Mucosa of rectum (tissue), 2 donors: ENCODE measurements around the gene DUSP1.
"Not testable (repeated sequence)": the region's sequence is repeated elsewhere in the genome, so short reads cannot be mapped to it uniquely, and the experiment has no call there.

ENCODE experiments used
- H3K27ac ChIP-seq, 2 donors: one replicate each; pipeline ENCODE4 v1.7.0; 2013; ENCODE audit warnings: inconsistent platforms in 2 of 2, low read depth in 2 of 2, low read length in 2 of 2
- H3K27me3 ChIP-seq, 2 donors: one replicate each; pipeline ENCODE4 v1.7.0; 2013; ENCODE audit warnings: low read length in 2 of 2; ENCODE audit not compliant: control insufficient read depth in 2 of 2, insufficient read depth in 2 of 2
- H3K36me3 ChIP-seq, 2 donors: one replicate each; pipeline ENCODE4 v1.7.0; 2013; ENCODE audit warnings: low read length in 2 of 2; ENCODE audit not compliant: control insufficient read depth in 2 of 2, insufficient read depth in 2 of 2
- H3K4me1 ChIP-seq, 2 donors: one replicate each; pipeline ENCODE4 v1.7.0; 2013; ENCODE audit warnings: low read length in 2 of 2, mild to moderate bottlenecking in 1 of 2; ENCODE audit not compliant: control insufficient read depth in 2 of 2, insufficient read depth in 2 of 2
- H3K4me3 ChIP-seq, 2 donors: one replicate each; pipeline ENCODE4 v1.7.0; 2013; ENCODE audit warnings: low read length in 2 of 2
- H3K9ac ChIP-seq, 2 donors: one replicate each; pipeline ENCODE4 v1.7.0; 2013; ENCODE audit warnings: low read length in 2 of 2, low read depth in 1 of 2, mild to moderate bottlenecking in 1 of 2
- H3K9me3 ChIP-seq, 2 donors: one replicate each; pipeline ENCODE4 v1.7.0; 2013; ENCODE audit warnings: low read length in 2 of 2; ENCODE audit not compliant: control insufficient read depth in 2 of 2
- donor health status: healthy.
- donor health status: Normal muscosa, but diverticular disease.

DUSP1 gene

GRCh38 chr5:172789687-172790495 lies 18.9 kb upstream of the DUSP1 start:
- peak overlapping the region; percentile 55 to 67 for H3K9ac ChIP-seq
- H3K9me3 ChIP-seq, result no peaks in the 10 kb centered on the region
- H3K4me3 ChIP-seq, result no peak overlapping the region
- H3K36me3 ChIP-seq, result no peaks in the 10 kb centered on the region
- no peaks in the 10 kb centered on the region for H3K27me3 ChIP-seq
- peak overlapping the region; percentile 85 to 92 for H3K27ac ChIP-seq
- peaks cover 14 to 25% of the 10 kb centered on the region in 2 donors for H3K4me1 ChIP-seq

DNA sequence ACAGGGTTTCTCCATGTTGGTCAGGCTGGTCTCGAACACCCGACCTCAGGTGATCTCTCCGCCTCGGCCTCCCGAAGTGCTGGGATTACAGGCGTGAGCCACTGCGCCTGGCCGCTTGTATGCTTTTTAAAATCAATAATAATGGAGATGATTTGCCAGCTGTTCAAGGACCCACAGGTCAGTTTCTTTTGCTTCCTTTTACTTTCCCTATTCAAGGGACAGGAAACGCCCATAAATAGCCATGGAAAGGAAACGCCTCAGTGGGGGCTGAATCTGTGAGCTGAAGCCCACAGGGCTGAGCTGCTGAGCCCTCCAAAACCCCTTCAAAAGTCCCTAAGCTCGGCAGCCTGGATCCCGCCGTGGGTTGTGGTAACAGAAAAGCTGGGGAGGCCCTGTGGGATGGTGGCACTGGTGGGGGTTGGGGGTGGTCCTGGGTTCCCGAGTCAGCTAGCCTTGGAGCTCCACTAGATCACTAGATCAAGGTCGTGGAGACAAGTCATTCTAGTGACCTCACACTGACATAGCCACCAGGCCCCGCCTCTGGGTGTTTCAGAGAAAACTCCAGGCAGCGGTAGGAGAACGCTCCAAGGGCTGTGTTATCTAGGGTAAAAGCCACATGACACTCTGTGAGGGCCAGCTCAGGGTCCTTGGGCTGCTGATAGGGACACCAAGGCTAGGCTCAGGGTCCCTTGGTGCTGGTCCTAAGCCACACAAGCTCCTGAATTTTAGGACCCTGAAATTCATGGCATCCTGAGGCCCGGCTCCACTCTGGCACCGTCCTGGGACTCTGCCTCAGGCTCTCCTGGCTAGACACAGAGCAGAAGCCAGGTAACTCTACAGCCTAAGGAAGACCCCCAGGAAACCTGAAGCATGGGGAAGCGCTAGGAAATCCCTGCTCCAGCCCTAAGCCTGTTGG lies 18.0 kb upstream of the DUSP1 start:
- H3K4me3 ChIP-seq, result peak overlapping the region in 1 of 2 donors; percentile 30
- no peaks in the 10 kb centered on the region for H3K27me3 ChIP-seq
- H3K4me1 ChIP-seq, result peaks cover 14 to 22% of the 10 kb centered on the region in 2 donors
- H3K27ac ChIP-seq, result peak overlapping the region; percentile 85 to 92
- no peaks in the 10 kb centered on the region for H3K36me3 ChIP-seq
- no peaks in the 10 kb centered on the region for H3K9me3 ChIP-seq
- peak overlapping the region; percentile 55 to 67 for H3K9ac ChIP-seq

GRCh38 chr5:172787538-172787937 lies 16.5 kb upstream of the DUSP1 start:
- H3K4me1 ChIP-seq, result peaks cover 14 to 22% of the 10 kb centered on the region in 2 donors
- H3K9ac ChIP-seq, H3K36me3 ChIP-seq, H3K27me3 ChIP-seq, H3K9me3 ChIP-seq, H3K27ac ChIP-seq, H3K4me3 ChIP-seq: not testable (repeated sequence)

DNA sequence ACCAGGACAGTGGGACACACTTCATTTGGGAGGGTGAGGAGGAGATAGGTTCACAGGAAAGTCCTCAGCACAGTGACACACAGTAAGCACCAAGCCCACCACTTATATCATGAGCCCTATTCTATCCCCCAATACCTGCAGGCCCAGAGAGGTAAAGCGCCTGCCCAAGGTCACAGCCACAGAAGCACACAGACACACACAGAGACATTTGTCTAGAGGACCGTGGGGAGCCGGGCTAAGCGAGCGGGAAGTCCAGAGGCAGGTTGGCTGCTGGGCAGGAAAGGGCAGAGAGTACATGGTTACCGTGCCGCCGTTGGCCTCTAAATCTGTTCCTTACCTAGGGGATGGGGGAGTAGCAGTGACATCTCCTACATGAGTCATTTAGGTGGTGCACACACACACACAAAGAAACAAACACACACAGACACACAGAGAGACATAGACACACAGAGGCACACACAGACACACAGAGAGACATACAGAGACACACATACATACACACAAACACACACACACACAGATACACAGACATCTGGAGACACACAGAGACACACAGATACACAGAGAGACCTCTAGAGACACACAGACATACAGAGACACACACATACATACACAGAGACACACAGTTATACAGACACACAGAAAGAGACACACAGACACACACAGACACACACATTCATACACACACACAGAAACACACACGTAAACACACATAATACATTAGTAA lies 15.9 kb upstream of the DUSP1 start:
- Histone ChIP-seq H3K36me3 (no peaks in the 10 kb centered on the region), H3K9me3 (no peaks in the 10 kb centered on the region), H3K4me1 (peaks cover 14 to 27% of the 10 kb centered on the region in 2 donors), H3K27me3 (no peaks in the 10 kb centered on the region), H3K4me3 (no peak overlapping the region), H3K27ac (no peak overlapping the region), H3K9ac (no peak overlapping the region)

DNA sequence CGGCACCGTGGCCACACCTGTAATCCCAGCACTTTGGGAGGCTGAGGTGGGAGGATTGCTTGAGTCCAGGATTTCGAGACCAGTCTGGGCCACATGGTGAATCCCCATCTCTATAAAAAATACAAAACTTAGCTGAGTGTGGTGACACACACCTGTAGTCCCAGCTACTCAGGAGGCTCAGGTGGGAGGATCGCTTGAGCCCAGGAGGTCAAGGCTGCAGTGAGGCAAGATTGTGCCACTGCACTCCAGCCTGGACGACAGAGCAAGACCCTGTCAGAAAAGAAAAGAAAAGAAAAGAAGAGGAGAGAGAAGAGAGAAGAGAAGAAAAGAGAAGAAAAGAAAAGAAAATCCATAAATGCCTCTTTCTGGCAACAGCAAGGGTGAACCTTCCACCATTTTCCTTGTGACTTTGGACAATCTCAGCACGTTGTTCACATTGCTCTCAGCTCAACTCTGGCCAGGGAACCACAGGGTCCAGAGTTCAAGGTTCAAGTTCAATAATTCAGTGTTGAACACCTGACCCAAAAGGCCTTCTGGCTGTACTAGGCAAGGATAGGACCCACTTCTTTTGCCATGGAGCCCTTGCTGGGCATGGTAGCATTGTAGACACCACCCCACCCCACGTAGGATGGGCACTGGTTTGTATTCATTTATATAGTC lies 14.6 kb upstream of the DUSP1 start:
- H3K9me3 ChIP-seq, result no peaks in the 10 kb centered on the region
- peaks cover 14 to 31% of the 10 kb centered on the region in 2 donors for H3K4me1 ChIP-seq
- no peaks in the 10 kb centered on the region for H3K27me3 ChIP-seq
- H3K36me3 ChIP-seq, result no peaks in the 10 kb centered on the region
- H3K4me3 ChIP-seq, result no peak overlapping the region
- H3K27ac ChIP-seq, result no peak overlapping the region
- no peak overlapping the region for H3K9ac ChIP-seq

GRCh38 chr5:172784162-172784561 lies 13.2 kb upstream of the DUSP1 start:
- H3K36me3 ChIP-seq, H3K9ac ChIP-seq, H3K27me3 ChIP-seq, H3K9me3 ChIP-seq, H3K27ac ChIP-seq, H3K4me3 ChIP-seq: not testable (repeated sequence)
- peaks cover 3 to 23% of the 10 kb centered on the region in 2 donors for H3K4me1 ChIP-seq

- H3K9ac ChIP-seq, H3K36me3 ChIP-seq, H3K27me3 ChIP-seq, H3K4me3 ChIP-seq, H3K9me3 ChIP-seq: not testable (repeated sequence)
- Histone ChIP-seq H3K27ac (peak overlapping the region in 1 of 2 donors; percentile 32), H3K4me1 (peaks cover 4 to 23% of the 10 kb centered on the region in 2 donors)
Observed at GRCh38 chr5:172783319-172783718, 12.3 kb upstream of the DUSP1 start.

GRCh38 chr5:172782169-172783039 lies 11.4 kb upstream of the DUSP1 start:
- Histone ChIP-seq H3K4me3 (no peak overlapping the region), H3K9me3 (no peaks in the 10 kb centered on the region), H3K4me1 (peaks cover 13 to 29% of the 10 kb centered on the region in 2 donors), H3K27me3 (no peaks in the 10 kb centered on the region), H3K36me3 (no peaks in the 10 kb centered on the region), H3K9ac (no peak overlapping the region), H3K27ac (peak overlapping the region; percentile 32 to 63)
